ENCODE results near the gene SRXN1. TPM values are rescaled to one million over a fixed set of nuclear protein-coding genes. Genes with fewer than 3 reads are reported as not detected.

SRXN1 gene
- total RNA-seq, 1 experiment from 2014 or later: 70.6 TPM

- in situ Hi-C loops (cut with HindIII; ENCODE audit: low sequenced_read_pairs): no loop called here
- DNase-seq (ENCODE audit: low spot score): no peak
Measured at GRCh38 chr20:676315-676937, 23.4 kb upstream of the SRXN1 start.

GRCh38 chr20:675453-676314, 22.7 kb upstream of the SRXN1 start, which contains the start of gene SCRT2:
SCRT2 (minus strand) TSS chr20:675802; CDS start chr20:675601, 201 bp downstream.
- DNase-seq (ENCODE audit: low spot score): peak; percentile 41

GRCh38 chr20:675033-675452, 22.0 kb upstream of the SRXN1 start:
- in situ Hi-C loops (cut with HindIII; ENCODE audit: low sequenced_read_pairs): no loop called here
- no peak for DNase-seq (ENCODE audit: low spot score)

More at GRCh38 chr20:675453-676314, 22.7 kb upstream of the SRXN1 start, which contains the start of gene SCRT2:
- in situ Hi-C loops (cut with HindIII; ENCODE audit: low sequenced_read_pairs): no loop called here

- peak; percentile 51 for DNase-seq (ENCODE audit: low spot score)
- in situ Hi-C loops (cut with HindIII; ENCODE audit: low sequenced_read_pairs): no loop called here
Measured at GRCh38 chr20:673603-674001, 20.6 kb upstream of the SRXN1 start.

- DNase-seq (ENCODE audit: low spot score): no peak
Measured at GRCh38 chr20:672963-673602, 20.1 kb upstream of the SRXN1 start.

GRCh38 chr20:671252-672030, 18.4 kb upstream of the SRXN1 start:
- in situ Hi-C loops (cut with HindIII; ENCODE audit: low sequenced_read_pairs): no loop called here
- DNase-seq (ENCODE audit: low spot score): no peak

More at GRCh38 chr20:672963-673602, 20.1 kb upstream of the SRXN1 start:
- in situ Hi-C loops (cut with HindIII; ENCODE audit: low sequenced_read_pairs): no loop called here

- in situ Hi-C loops (cut with HindIII; ENCODE audit: low sequenced_read_pairs): no loop called here
- DNase-seq (ENCODE audit: low spot score): peak; percentile 18
Measured at GRCh38 chr20:669573-669972, 16.6 kb upstream of the SRXN1 start.

- DNase-seq (ENCODE audit: low spot score): no peak
- in situ Hi-C loops (cut with HindIII; ENCODE audit: low sequenced_read_pairs): no loop called here
Measured at GRCh38 chr20:668638-669037, 15.6 kb upstream of the SRXN1 start.

GRCh38 chr20:668050-668449, 15.1 kb upstream of the SRXN1 start:
- no peak for DNase-seq (ENCODE audit: low spot score)
- in situ Hi-C loops (cut with HindIII; ENCODE audit: low sequenced_read_pairs): no loop called here

GRCh38 chr20:667351-668034, 14.5 kb upstream of the SRXN1 start:
- peak; percentile 60 for DNase-seq (ENCODE audit: low spot score)
- in situ Hi-C loops (cut with HindIII; ENCODE audit: low sequenced_read_pairs): no loop called here

GRCh38 chr20:666877-667276, 13.9 kb upstream of the SRXN1 start:
- DNase-seq (ENCODE audit: low spot score): no peak
- in situ Hi-C loops (cut with HindIII; ENCODE audit: low sequenced_read_pairs): no loop called here

GRCh38 chr20:665276-665675, 12.3 kb upstream of the SRXN1 start:
- in situ Hi-C loops (cut with HindIII; ENCODE audit: low sequenced_read_pairs): no loop called here
- no peak for DNase-seq (ENCODE audit: low spot score)

GRCh38 chr20:664576-664975, 11.6 kb upstream of the SRXN1 start:
- in situ Hi-C loops (cut with HindIII; ENCODE audit: low sequenced_read_pairs): no loop called here

GRCh38 chr20:664151-664550, 11.2 kb upstream of the SRXN1 start:
- DNase-seq (ENCODE audit: low spot score): no peak
- in situ Hi-C loops (cut with HindIII; ENCODE audit: low sequenced_read_pairs): no loop called here

More at GRCh38 chr20:664576-664975, 11.6 kb upstream of the SRXN1 start:
- no peak for DNase-seq (ENCODE audit: low spot score)

GRCh38 chr20:663315-664090, 10.5 kb upstream of the SRXN1 start:
- no peak for DNase-seq (ENCODE audit: low spot score)
- in situ Hi-C loops (cut with HindIII; ENCODE audit: low sequenced_read_pairs): no loop called here

GRCh38 chr20:662277-663192, 9.5 kb upstream of the SRXN1 start:
- DNase-seq (ENCODE audit: low spot score): no peak
- in situ Hi-C loops (cut with HindIII; ENCODE audit: low sequenced_read_pairs): no loop called here

Data from G401 (cell line).